ENCODE measurements around the gene TMBIM4.
"Not testable (repeated sequence)": the region's sequence is repeated elsewhere in the genome, so short reads cannot be mapped to it uniquely, and the experiment has no call there.

The TMBIM4 gene

DNA sequence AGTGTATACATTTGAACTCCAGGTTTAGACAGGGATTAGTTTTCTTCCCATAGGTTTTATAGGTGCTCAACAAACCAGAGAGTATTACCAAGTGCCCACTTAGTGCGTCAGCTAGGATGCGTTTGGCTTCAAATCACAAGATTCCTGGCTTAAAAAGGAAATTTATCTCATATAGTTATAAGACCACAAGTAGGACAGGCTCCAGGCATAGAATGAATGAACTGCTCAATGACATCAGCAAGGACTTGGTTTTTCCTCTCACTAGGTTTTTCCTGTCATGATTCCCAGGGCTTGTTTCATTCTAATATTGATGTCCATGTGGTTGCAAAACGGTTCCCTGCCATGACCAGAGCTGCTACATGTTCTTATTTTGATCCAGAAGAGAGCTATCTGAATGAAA lies 13.2 kb upstream of the TMBIM4 start:
- no peak for DNase-seq

DNA sequence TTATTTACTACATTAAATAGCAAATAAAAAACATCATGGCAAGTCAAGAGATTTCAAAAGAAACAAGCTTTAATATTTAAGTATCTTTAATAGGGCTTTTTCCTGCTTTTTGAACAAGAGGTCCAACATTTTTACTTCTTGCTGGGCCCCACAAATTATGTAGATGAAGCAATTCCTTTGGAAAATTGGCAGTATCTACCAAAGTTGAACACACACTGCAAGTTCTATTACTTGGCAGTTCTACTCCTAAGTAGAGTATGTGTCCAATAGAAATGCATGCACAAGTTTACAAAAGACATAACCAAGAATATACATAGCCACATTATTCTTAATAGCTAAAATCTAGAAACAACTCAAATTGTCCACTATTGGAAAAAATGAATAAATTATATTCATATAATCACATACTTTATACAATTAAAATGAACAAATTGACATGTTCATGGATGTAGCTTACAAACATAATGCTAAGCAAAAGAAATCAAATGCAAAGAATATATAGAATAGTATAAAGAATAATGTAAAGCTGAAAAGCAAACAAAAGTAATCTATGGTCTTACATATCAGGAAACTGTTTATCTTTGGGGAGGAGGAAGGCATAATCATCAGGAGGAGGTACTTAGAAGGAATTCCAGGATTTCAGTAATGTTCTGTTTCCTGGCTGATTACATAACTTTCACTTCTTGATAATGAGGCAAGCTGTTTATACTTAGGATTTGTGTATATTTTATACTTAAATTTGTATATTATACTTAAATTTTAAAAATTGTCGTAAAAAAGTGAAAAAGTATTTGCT lies 6.5 kb upstream of the TMBIM4 start:
- no peak for DNase-seq

DNA sequence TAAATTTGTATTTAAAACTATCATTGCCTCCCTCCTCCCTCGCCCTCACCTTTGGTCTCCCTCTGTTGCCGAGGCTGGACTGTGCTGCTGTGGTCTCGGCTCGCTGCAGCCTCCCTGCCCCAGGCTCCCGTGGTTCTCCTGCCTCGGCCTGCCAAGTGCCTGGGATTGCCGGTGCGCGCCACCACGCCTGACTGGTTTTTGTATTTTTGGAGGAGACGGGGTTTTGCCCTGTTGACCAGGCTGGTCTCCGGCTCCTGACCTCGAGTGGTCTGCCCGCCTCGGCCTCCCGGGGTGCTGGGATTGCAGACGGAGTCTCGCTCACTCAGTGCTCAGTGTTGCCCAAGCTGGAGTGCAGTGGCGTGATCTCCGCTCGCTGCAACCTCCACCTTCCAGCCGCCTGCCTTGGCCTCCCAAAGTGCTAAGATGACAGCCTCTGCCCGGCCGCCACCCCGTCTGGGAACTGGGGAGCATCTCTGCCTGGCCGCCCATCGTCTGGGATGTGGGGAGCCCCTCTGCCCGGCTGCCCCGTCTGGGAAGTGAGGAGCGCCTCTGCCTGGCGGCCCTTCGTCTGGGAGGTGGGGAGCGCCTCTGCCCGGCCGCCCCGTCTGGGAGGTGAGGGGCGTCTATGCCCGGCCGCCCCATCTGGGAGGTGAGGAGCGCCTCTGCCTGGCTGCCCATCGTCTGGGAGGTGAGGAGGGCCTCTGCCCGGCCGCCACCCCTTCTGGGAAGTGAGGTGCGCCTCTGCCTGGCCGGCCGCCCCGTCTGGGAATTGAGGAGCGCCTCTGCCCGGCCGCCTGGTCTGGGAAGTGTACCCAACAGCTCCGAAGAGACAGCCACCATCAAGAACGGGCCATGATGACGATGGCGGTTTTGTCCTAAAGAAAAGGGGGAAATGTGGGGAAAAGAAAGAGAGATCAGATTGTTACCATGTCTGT lies 4.9 kb upstream of the TMBIM4 start:
- DNase-seq = not testable (repeated sequence)

DNA sequence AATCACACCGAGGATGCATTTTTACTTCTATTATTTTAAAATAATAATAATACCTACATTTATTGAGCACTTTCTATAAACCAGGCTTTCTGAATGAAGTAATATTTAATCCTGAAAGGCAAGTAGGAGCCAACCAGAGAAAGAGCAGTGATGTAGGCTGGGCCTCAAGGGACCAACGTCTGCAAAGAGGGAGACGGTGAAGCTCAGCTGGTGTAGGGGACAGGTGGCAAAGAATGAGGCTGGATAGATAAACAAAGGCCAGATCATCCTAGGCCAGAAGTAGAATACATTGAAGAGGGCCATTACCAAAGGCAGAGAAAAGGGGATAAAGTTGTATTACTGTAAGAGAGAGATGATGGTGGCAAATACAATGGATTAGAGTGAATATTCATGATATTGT lies 810 bp upstream of the TMBIM4 start:
- DNase-seq = no peak

DNA sequence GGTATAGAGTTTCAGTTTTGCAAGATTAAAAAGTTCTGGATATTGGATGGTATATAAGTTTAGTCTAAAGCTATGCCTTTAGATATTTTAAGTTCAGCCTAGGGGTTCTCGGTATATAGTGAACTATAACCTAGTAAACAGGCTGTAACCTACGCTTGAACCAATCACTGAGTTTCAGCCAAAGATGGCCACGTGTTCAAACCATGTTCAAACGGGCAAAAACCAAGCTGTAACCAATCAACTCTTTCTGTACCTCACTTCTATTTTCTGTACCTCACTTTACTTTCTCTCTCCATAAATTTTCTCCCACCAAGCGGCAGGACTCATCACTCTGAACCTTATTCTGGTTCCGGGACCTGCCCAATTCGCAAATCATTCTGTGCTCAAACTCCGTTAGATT lies 1.4 kb downstream of the TMBIM4 start:
- no peak for DNase-seq

DNA sequence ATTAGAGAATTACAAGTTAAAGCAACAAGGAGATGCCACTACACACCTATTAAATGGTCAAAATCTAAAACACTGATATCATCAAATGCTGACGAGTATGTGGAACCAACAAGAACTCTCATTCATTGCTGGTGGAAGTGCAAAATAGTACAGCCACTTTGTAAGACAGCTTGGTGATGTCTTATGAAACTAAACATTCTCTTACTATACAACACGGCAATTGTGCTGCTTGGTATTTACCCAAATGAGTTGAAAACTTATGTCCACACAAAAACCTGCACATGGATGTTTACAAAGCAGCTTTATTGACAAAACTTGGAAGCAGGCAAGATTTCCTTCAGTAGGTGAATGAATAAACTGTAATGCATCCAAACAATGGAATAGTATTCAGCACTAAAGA lies 3.2 kb downstream of the TMBIM4 start:
- no peak for DNase-seq

DNA sequence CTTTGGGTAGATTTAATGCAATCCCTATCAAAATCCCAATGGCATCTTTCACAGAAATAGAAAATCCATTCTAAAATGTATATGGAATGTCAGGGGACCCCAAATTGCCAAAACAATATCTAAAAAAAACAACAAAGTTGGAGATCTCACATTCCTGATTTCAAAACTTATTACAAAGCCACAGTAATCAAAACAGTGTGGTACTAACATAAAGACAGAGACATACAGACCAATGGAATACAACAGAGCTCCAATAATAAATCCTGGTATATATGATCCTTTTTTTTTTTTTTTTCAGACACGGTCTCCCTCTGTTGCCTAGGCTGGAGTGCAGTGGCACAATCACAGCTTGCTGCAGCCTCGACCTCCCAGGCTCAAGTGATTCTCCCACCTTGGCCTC lies 4.7 kb downstream of the TMBIM4 start:
- DNase-seq = no peak

DNA sequence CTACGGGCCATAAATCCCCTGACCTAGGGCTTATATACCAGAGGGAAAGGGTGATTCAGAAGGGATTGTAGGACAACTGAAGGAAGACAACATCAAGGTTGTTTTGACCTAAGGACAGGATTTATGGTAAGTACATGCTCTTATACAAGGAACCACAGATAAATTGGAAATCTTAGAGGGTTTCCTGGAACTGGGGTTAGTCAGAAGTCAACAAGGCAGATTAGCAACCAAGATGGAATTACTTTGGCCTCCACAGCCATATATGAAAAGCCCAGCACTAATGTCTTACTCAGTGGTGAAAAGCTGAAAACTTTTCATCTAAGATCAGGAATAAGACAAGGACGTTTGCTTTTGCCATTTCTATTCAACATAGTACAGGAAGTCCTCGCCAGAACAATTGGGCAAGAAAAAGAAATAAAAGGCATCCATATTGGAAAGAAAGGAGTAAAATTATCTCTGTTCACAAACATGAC lies 5.4 kb downstream of the TMBIM4 start:
- DNase-seq = no peak

DNA sequence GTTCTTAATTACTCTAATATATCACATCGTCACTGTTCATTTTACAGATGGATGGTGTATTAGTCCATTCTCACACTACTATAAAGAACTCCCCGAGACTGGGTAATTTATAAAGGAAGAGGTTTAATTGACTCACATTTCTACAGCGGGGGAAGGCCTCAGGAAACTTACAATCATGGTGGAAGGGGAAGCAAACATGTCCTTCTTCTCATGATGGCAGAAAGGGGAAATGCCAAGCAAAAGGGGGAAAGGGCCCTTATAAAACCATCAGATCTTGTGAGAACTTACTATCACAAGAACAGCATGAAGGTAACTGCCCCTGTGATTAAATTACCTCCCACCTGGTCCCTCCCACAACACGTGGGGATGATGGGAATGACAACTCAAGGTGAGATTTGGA lies 6.5 kb downstream of the TMBIM4 start:
- no peak for DNase-seq

DNA sequence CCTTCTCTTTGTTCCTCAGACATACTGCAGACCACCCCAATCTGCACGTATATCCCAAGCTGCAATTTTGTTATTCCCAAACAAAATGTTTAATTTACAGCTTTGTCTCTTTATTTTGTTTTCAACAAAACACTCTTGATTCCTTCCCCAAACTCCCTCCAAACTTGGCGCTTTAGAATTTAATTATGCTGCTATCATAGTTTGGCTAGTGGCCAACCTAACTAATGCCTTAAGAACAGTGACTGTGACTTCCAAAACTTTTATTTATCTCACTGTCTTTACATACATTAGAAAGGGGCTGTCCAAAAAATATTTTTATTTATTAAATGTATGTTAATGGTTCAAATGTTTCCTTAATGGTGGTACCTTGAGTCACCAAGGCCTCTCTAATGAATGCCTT lies 7.1 kb downstream of the TMBIM4 start:
- no peak for DNase-seq

DNA sequence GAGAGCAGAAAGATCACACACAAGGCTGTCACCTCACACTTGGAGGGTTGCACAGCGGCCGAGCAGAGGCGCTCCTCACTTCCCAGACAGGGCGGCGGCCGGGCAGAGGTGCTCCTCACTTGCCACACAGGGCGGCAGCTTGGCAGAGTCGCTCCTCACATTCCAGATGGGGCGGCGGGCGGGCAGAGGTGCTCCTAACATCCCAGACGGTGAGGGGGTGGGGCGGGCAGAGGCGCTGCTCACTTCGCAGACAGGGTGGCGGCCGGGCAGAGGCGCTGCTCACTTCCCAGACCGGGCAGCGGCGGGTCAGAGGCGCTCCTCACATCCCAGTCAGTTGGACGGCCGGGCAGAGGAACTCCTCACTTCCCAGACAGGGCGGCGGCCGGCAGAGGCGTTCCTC lies 9.1 kb downstream of the TMBIM4 start:
- DNase-seq = no peak

DNA sequence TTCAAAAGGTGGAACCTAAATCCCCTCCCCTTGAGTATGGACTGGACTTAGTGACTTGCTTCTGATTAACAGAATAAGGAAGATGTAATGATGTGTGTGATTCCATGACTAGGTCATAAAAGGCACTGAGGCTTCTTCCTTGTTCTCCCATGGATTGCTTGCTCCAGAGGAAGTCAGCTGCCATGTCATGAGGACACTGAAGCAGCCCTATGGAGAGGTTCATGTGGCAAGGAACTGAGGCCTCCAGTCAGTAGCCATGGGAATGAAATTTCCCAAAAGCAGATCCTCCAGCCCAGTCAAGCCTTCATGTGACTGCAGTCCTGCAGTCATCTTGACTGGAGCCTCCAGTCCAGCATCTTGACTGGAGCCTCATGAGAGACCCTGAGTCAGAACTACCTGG lies 10.7 kb downstream of the TMBIM4 start:
- DNase-seq = no peak

DNA sequence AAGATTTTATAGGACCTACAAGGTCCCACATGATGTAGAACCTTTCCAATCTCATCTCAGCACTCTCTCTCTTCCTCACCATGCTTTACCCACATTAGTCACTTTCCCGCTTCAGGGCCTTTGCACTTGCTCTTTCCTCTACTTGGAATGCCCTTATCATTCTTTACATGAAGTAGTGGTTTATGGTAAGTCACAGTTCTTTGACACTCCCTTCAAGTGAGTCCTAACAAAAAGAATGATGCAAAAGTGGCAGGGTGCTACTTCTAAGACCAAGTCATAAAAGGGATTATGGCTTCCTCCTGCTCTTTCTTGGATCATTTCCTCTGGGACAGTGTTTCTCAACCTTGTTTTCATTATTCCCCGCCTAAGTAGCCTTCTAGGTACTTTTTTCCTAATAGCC lies 13.1 kb downstream of the TMBIM4 start:
- DNase-seq = no peak

DNA sequence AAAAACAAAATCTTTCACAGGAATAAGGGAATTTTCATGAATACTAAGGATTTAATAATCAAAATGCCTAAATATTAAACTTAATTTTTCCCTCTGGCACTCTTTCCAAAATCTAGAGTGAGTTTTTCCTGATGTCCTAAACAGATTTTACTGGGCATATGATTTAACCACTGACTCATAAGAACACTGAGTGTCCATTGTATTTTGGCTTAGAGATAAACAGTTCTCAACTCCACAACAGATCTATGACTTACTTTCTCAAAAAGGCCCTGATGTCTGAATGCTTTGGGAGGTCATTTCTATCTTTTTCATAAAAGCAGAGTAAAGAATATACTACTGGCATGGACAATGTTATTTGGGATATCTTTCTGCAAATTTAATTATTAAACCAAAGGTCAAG lies 15.0 kb downstream of the TMBIM4 start:
- no peak for DNase-seq

DNA sequence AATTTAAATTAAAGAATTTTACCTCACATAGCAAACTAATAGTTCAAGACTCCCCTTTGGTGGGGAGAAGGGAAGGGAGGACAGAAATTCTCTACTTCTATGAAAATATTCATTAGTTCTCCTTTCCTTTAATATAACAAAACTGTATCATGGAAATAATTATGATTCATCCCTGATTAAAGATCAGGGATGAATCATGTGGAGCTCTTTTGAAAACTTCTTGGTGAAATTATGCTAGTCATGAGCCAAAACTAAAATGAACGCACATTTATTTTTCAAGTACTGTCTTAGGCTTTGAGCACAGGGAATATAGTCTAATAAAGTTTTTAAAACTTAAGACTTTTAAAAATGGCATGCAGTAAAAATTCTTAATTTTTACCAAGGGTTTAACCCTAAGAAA lies 17.1 kb downstream of the TMBIM4 start:
- no peak for DNase-seq

DNA sequence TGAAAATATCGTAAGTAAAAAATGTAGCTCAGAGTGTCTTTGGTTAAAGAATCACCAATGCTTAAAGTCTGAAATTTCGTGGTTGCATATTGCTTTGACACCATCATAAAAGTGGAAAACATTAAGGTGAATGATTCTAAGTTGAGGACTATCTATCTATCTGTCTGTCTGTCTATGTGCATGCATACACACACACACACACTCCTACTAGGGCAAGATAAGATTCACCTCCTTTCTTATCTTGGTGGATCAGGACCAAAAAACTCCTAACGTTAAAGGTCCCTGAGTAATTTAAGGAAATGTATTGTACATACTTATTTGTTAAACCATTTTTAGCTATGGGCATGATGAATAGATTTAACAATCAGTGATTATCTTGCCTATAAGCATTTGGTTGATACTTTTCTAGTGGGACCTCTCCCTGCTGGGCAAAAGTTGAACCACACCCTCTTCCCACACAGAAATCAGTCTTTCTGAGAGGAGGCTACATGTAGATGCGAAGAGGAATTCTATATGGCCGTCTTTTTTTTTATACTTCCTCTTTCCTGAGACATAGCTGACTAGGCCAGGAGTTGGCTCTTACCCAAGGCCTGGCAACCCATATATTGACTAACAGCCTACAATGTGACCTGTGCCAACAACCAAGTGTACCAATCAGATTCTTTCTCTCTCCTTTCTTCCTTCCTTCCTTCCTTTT lies 19.9 kb downstream of the TMBIM4 start:
- DNase-seq = no peak

DNA sequence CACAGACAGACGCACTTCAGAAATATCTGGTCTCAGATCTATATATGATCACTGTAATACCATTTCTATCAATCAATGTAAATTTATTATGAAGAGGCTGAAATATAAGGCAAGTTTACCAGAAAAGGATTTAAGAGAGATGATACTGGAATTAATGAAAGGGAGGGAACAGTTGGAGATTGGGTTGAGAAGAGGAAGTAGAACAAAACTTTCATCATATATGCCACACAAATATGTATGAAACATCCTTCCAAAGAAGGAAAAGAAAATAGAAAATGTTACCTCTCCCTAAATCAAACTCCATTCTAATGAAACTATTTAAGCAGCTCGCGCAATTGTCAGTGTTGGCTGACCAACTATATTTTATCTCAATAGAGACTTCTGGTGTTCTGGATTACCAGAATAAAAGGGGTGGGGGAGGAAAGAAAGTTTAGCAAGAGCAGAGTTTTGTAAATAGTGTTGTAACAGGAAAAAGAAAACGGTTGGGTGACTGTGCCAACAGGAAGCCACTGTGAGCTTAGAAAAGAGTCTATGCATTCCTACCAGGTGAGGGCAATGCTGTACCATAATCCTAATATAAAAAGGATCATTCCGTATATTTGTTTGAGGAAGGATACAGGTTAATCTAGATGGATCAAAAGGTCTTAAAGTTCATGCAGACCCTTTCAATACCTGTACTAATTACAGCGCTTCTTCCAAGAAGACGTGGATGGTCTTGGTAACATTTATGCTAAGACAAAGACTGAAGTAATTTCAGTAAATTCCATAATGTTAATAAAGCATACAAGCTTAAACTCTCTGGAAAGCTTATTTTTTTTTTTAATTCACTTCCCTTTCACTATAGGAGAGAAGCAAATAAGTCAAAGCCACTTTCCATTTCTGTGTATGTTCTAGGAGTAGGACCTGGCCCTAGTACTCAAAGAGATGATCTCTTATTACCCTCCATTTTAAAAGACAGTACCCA lies 24.7 kb downstream of the TMBIM4 start:
- DNase-seq = no peak

DNA sequence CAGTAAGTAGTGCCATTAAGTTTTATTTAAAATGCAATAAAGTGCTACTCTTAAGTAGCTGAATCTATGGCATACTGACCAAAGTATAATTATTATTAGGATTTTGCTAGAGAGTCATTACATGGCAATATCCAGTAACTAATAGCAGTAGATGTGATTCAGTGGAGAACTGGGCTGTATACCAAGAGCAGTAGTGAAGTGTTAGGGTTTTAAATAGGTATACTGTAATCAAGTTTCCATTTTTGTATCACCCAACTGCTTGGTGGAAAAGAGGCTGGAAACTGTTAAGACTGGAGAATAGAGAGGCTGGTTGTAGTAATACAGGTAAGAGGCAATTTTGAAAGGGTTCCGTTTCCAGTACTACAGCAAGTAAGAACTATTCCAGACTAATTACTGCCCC lies 25.9 kb downstream of the TMBIM4 start:
- DNase-seq = no peak

DNA sequence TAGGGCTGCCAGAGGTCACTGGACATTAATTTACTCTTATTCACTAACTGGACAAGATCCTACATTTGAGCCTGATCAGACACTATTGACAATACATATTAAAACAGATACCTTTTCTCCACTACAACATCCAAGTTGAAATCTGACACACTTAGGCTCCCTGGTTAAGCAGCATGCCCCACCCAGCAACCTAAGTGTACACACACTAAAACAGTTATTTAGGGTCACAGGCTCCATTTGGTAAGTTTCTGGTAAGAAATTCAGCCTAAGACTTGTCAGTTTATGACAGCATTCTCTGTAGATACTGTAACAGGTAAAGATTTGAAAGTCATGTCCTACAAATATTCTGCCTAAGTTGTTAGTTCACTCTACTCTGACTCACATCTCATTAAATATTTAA lies 27.0 kb downstream of the TMBIM4 start:
- no peak for DNase-seq

DNA sequence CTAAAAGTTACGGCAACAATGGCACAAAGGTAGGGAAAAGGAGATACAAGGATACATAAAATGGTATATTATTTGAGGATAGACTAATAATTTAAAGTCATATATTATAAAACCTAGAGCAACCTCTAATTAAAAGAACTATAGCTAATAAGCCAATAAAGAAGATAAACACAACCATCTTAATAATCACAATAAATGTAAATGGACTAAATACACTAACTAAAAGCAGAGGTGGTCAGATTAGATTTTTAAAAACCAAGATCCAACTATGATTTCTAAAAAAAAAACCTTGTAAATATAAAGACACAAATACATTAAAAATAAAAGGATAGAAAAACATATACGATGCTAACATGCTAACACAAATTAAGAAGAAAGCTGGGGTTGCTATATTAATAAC lies 28.5 kb downstream of the TMBIM4 start:
- DNase-seq = no peak

DNA sequence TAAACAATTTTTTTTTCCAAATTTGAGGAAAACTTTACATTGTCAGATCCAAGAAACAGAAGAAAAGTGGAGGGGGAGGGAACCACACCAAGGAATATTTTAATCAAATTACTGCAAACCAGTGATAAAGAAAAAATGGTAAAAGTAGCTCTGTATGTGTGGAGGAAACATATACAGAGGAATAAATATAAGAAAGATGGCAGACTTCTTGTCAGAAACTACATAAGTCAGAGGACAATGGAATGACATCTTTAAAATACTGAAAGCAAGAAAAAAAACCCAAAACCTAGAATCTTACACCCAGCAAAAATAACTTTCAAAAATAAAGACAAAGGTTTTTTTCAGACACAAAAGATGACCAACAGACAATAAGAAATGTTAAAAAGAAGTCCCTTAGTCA lies 29.1 kb downstream of the TMBIM4 start:
- DNase-seq = no peak

DNA sequence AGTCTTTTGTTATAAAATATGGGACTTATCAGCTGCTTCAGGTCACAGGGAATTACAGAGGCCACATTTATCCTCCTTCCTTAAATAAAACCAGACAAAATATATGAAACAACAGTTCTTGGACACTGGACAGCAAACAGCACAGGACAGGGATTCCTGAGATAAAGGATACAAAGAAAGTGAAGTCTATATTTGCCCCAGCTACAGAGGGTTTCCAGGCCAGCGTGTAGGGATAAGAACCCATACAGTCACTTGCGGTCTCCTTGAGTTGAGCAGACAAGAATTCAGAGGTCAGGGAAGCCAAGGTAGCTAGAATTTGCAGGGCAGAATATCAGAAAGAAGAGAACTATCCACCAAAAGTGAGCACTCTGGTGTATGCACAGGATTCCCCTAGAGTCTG lies 30.5 kb downstream of the TMBIM4 start:
- DNase-seq = no peak
